AG04449 (cell line): ENCODE data around the gene PLCB1.

Experiments
- CTCF ChIA-PET: fragments of 350-600 bp; formaldehyde crosslinking; extraction: SDS; loops from one replicate; lab custom pipeline; 2021; ENCODE audit warnings: antibody characterized with exemption; lab: Yijun Ruan, JAX
- POLR2A ChIA-PET: fragments of 400-600, 350-600 bp; formaldehyde crosslinking; extraction: SDS; loops from one replicate; lab custom pipeline; 2020; ENCODE audit warnings: antibody characterized with exemption, inconsistent platforms; lab: Yijun Ruan, JAX
- DNase-seq: peaks from one replicate; pipeline ENCODE4 v3.0.0-alpha.2; 2010; ENCODE audit warnings: low read depth, low spot score
- H3K4me3 ChIP-seq: 2 replicates; pipeline ENCODE4 v1.5.1; 2011; ENCODE audit warnings: low read depth, mild to moderate bottlenecking, control low read depth, low read length
- CTCF ChIP-seq: IDR thresholded peaks from one replicate; pipeline ENCODE4 v1.5.1; 2011; ENCODE audit warnings: mild to moderate bottlenecking, moderate library complexity, low read length, control low read depth, inconsistent platforms; ENCODE audit not compliant: insufficient read depth; ENCODE audit errors: missing control alignments

The PLCB1 gene

DNA sequence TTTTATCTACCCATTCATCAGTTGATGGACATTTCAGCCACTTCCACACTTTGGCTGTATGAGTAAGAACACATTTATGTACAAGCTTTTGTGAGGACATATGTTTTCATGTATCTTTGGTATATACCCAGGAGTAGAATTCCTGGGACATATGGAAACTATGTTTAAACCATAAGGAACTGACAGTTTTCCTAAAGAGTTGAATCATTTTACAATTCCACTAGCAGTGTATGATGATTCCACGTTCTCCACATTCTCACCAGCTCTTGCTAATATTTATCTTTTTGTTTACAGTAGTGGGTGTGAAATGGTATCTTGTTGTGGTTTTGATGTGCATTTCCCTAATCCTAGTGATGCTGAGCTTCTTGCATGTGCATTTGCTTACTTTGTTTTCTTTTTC, 338.1 kb downstream of the PLCB1 start:
- ChIA-PET CTCF (interaction anchor here (1.1 to 4.0 kb wide), 4 partner anchors 11 to 427 kb away, joined by 4 to 21 read pairs (median 5); no protein-coding TSS in a partner anchor), POLR2A (no interaction called here)
- no peak for TF ChIP-seq CTCF
- no peak overlapping the region for H3K4me3 ChIP-seq
- DNase-seq: no peak

GRCh38 chr20:8471465-8471864, 339.4 kb downstream of the PLCB1 start:
- CTCF ChIA-PET: interaction anchor here (0.6 to 4.0 kb wide), 4 partner anchors 9 to 251 kb away, joined by 3 to 21 read pairs (median 4); no protein-coding TSS in a partner anchor
- no peak overlapping the region for H3K4me3 ChIP-seq
- POLR2A ChIA-PET: no interaction called here
- TF ChIP-seq CTCF: no peak
- no peak for DNase-seq

DNA sequence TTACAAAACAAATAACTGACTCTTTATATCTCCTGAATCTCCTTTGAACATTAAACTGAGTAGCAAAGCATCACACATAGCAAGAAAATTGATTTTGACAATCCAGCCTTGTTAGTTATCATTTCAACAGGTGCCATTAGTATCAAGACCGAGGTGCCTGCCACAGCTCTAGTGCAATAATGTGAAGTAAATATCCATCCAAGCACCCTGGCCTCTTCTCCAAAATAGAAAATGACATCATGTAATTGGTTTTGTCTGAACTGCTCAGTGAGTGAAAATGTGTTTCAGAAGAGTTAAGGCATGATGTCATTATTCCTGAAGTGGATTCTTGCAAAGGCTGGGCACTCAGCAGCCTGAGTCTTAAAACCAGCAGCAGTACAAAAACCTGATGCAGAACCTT, 341.4 kb downstream of the PLCB1 start:
- CTCF ChIA-PET: no interaction called here
- no peak overlapping the region for H3K4me3 ChIP-seq
- no peak for DNase-seq
- no peak for TF ChIP-seq CTCF
- POLR2A ChIA-PET: no interaction called here

DNA sequence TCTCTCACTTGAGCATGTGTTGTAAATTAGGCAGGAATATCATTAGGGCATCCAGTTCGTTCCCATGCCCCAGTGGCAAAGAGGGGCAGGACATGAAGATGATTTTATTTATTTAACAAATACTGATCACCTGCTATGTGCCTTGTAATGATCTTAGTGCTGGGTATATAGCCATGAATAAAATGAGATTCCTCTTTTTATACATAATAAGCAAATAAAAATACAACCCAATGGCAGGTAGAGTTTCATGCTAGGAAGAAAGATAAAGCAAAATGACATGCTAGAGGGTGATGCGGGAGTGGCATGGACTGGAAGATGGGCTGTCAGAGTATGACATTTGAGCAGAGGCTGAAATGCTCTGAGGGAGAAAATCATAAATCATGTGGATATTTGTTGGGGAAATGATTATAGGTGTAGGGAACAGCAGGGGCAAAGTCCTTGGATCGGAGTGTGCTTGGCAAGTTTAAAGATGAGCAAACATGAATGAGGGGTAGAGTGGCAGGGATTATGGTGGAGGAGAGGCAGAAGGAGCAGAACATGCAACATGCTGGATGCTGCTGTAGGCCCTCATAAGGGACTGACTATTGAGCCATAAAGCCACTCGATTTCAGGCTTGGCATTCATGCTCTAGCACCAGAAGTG, 342.1 kb downstream of the PLCB1 start:
- TF ChIP-seq CTCF: no peak
- no peak for DNase-seq
- POLR2A ChIA-PET: no interaction called here
- no peak overlapping the region for H3K4me3 ChIP-seq
- CTCF ChIA-PET: no interaction called here

- DNase-seq: no peak
- H3K4me3 ChIP-seq: no peak overlapping the region
- no peak for TF ChIP-seq CTCF
- ChIA-PET CTCF (interaction anchor here (0.6 to 1.0 kb wide), 2 partner anchors 15 to 246 kb away, joined by 3 to 5 read pairs; no protein-coding TSS in a partner anchor), POLR2A (no interaction called here)
Measured at GRCh38 chr20:8476021-8476420, 344.0 kb downstream of the PLCB1 start.

DNA sequence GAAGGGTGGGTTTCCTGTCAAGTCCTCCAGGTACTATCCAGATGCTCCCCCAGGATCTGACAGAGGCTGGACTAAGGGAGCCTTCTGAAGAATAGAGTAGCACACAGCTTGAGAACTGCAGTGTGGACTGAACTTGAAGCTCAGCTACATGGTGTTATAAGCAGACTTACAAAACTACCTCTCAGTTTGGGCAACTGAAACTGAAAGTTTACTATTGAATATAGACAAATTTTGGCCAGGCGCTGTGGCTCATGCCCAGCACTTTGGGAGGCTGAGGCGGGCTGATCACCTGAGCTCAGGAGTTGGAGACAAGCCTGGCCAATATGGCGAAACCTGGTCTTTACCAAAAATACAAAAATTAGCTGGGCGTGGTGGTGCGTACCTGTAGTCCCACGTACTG, 348.5 kb downstream of the PLCB1 start:
- no peak for DNase-seq
- no peak overlapping the region for H3K4me3 ChIP-seq
- POLR2A ChIA-PET: no interaction called here
- TF ChIP-seq CTCF: no peak
- CTCF ChIA-PET: interaction anchor here (0.8 to 2.6 kb wide), 5 partner anchors 9 to 437 kb away, joined by 3 to 12 read pairs (median 4); no protein-coding TSS in a partner anchor
